ENCODE measurements around the gene ITIH1.
A peak's percentile ranks its signal among the peaks of the same experiment; 100 is the strongest.
"Not testable (repeated sequence)": the region's sequence is repeated elsewhere in the genome, so short reads cannot be mapped to it uniquely, and the experiment has no call there.

ITIH1 gene, protein sequence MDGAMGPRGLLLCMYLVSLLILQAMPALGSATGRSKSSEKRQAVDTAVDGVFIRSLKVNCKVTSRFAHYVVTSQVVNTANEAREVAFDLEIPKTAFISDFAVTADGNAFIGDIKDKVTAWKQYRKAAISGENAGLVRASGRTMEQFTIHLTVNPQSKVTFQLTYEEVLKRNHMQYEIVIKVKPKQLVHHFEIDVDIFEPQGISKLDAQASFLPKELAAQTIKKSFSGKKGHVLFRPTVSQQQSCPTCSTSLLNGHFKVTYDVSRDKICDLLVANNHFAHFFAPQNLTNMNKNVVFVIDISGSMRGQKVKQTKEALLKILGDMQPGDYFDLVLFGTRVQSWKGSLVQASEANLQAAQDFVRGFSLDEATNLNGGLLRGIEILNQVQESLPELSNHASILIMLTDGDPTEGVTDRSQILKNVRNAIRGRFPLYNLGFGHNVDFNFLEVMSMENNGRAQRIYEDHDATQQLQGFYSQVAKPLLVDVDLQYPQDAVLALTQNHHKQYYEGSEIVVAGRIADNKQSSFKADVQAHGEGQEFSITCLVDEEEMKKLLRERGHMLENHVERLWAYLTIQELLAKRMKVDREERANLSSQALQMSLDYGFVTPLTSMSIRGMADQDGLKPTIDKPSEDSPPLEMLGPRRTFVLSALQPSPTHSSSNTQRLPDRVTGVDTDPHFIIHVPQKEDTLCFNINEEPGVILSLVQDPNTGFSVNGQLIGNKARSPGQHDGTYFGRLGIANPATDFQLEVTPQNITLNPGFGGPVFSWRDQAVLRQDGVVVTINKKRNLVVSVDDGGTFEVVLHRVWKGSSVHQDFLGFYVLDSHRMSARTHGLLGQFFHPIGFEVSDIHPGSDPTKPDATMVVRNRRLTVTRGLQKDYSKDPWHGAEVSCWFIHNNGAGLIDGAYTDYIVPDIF

DNA sequence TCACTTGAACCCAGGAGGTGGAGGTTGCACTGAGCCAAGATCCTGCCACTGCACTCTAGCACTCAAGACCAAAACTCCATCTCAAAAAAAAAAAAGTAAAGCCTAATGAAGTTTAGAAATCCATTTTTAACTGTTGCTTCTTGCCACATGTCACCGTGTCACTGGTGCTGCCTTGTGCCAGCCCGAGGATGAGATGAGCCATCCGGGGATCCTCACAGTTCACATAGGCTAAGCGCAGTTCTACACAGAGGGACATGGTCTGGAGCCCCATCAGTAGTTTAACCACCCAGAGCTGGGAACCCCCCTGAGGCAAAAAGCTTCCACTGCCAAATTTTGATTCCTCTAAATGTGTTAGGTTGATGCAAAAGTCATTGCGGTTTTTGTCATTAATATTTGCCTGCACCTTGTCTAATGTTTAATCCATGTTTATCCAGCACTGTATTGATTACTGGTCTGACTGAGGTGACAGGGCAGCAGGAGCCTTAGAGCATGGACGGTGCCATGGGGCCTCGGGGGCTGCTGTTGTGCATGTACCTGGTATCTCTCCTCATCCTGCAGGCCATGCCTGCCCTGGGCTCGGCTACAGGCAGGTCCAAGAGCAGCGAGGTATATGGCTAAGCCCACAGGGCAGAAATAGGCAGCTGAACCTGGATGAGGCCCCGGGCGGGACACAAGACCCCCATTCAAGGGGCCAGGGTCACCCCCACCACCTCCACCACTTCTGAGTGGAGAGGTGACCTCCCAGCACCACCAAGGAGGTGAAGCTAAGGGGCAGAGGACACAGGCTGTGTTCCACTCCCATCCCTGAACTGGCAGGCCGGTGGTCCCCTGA, at the start of gene ITIH1:
Gene ITIH1, plus strand, starts transcription at position 473 of the 832 bp plus-strand sequence. Its CDS starts 17 bp downstream, at position 490.
- no peak for DNase-seq (ENCODE audit: low spot score)

DNA sequence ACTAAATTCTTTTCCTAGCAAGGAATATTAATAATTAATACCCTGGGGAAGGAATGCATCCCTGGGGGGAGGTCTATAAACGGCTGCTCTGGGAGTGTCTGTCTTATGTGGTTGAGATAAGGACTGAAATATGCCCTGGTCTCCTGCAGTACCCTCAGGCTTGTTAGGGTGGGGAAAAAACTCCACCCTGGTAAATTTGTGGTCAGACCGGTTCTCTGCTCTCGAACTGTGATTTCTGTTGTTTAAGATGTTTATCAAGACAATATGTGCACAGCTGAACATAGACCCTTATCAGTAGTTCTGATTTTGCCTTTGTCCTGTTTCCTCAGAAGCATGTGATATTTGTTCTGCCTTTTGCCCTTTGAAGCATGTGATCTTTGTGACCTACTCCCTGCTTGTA, 48.6 kb upstream of the ITIH1 start:
- not testable (repeated sequence) for DNase-seq (ENCODE audit: low spot score)

DNA sequence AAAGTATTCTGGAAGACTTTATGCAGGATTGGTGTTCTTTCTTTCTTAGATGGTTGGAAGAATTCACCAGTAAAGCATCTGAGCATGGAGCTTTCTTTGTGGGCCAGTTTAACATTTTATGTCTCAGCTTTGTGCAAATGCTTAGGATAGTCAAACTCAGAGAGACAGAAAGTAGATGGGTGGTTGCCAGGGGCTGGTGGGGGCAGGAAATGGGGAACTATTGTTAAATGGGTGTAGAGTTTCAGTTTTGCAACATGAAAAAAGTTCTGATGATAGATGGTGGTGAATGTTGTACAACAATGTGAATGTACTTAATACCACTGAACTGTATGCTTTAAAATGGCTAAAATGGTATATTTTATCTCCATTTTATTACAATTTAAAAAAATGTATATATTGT, 46.7 kb upstream of the ITIH1 start:
- no peak for DNase-seq (ENCODE audit: low spot score)

DNA sequence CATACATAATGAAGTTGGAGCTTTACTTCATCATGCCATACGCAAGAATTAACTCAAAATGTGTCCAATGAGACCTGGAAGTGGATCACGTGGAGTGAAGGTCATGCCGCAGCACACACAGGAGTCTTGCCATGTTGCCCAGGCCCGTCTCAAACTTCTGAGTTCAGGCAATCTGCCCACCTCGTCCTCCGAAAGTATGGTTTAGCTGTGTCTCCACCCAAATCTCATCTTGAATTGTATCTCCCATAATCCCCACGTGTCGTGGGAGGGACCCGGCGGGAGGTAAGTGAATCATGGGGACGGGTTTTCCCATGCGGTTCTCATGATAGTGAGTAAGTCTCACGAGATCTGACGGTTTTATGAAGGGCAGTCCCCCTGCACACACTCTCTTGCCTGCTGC, 45.8 kb upstream of the ITIH1 start:
- no peak for DNase-seq (ENCODE audit: low spot score)

DNA sequence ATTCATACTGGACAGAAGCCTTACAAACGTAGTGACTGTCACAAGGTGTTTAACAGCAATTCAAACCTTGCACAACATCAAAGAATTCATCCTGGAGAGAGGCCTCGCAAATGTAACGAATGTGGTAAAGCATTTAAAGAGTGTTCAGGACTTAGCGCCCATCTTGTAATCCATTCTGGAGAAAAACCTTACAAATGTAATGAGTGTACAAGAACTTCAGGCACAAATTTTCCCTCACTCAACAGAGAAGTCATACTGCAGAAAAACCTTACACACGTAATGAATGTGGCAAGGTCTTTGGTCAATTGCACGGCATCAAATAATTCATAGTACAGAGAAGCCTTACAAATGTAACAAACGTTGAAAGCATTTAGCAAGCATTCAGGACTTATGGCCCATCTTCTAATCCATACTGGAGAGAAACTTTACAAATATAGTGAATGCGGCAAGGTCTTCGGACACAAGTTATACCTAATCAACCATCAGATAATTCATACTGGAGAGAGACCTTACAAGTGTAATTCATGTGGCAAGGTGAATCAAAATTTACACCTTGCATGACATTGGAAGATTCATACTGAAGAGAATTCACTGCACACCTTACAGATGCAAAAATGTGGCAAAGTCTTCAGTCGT, 44.0 kb upstream of the ITIH1 start:
- DNase-seq (ENCODE audit: low spot score): no peak

DNA sequence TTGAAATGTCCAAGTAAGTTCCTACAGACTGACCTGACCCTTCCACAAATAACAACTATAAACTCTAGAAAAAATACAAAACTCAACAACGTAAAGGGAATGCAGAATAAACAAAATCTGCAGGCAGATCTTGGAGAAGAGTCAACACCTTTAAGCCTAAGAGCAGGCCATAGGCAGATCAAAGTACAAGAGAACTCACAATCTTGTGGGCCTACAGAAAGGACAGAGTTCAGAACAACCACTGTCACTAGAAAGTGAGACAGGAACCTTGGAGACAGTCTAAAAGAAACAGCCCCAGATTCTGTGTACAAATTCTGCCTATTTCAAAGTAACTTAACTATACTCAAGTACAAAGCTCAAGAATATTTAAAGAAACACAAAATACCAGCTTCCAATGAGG, 37.7 kb upstream of the ITIH1 start:
- no peak for DNase-seq (ENCODE audit: low spot score)

DNA sequence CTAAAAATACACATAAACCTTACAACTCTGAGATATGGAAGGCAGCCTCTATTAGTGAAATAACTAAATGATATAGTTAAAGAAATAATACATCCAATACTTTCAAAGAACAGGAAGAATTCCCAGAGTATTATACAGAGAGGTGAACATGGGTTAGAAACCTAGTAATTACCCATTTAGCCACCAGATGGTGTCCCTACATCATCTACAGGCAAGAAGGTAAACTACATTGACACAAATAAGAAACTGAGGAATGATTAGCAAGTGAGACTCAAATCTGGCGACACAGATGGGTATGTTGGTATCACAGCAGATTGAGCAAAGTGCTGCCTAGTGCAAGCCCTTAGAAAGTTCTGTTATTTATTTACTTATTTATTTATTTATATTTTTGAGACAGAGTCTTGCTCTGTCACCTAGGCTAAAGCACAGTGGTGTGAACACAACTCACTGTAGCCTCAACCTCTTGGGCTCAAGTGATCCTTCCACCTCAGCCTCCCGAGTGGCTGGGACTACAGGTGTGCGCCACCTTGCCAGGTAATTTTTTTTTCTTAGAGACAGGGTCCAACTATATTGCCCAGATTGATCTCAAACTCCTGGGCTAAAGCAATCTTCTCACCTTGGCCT, 34.9 kb upstream of the ITIH1 start:
- DNase-seq (ENCODE audit: low spot score): peak; percentile 32

DNA sequence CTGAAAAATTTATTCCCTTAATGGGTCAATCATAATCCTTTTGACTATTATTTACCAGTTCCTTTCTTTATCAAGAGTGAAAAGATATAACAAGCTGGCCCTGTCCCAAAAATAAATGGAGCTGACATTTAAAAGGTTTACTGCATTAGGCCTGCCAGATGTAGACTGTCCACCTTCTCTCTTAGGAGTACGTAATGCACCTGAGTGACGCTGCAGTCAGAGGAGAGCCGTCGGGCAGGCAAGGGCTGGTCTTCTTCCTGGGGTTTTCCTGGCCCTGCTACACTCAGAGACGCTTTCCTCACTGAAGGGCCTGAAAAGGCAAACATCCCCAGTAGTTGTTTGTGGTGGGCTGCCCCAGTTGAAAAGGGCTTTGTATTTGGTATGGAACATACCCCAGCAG, 34.2 kb upstream of the ITIH1 start:
- no peak for DNase-seq (ENCODE audit: low spot score)

DNA sequence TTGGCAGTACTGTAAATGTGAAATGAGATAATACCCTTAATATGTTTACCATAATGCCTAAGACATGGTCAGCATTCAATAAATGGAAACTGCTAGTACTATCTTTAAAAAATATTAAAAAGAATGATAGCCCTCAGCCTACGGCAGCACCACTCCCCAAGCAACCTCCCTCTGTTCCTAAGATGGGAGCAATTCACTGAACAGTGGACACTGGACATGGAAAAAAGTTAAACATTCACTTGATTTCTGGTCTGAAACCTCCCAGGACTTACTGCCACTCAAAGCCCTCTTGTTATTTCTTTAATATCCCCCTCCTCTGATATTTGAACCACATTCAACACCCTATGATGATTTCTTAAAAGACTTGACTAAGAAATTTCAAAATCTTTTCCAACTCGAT, 33.7 kb upstream of the ITIH1 start:
- DNase-seq (ENCODE audit: low spot score): no peak

DNA sequence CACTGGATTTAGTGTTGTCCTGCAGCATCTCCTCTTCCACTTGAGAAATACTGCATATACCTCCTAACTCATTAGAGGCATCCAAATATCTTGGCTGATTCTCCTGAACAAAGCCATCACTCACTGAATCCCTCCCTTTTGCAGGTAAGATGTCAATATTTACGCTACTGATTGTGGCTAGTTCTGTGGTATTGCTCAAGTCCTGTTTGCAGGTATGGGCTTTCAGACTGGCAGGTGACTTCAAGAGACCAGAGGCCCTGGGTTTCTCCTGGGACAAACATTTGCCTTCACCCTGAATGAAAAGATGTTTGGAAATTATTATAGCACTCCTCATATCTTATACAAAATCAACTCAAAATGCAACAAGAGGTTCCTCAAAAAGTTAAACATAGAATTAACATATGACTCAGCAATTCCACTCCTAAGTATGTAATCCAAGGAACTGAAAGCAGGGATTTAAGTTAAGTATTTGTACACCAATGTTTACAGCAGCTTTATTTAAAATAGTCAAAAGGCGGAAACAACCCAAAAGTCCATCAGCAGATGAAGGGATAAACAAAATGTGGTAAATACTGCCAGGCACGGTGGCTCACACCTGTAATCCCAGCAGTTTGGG, 25.2 kb upstream of the ITIH1 start:
- DNase-seq (ENCODE audit: low spot score): no peak

DNA sequence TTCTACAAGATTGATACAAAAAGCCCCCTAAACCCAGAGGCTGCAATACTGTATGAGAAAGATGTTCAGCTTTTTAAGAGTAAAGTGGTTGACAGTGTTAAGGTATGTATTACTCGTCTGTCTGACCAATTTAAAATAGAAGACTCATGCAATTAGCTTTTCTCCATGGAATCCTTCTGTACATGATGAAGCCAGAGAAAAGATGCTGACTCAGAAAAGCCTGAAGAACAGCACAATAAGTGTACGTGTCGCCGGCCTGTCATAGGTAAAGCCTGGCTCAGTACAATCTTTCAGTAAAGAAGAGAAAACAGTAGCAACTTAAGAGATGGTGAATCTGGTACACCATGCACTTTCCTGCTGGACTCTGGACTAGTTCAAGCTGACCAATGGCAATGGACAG, 23.0 kb upstream of the ITIH1 start:
- DNase-seq (ENCODE audit: low spot score): no peak

DNA sequence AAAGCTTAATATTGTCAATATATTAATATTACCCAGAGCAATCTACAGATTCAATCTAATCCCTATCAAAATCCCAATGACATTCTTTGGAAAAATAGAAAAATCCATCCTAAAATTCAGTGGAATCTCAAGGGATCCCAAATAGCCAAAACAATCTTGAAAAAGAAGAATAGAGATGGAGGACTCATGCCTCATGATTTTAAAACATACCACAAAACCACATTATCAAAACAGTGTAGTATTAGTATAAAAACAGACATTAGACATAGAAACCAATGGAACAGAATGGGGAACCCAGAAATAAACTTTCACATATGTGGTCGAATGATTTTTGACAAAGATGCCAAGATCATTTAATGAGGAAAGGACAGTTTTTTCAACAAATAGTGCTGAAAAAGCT, 21.3 kb upstream of the ITIH1 start:
- DNase-seq (ENCODE audit: low spot score): no peak

DNA sequence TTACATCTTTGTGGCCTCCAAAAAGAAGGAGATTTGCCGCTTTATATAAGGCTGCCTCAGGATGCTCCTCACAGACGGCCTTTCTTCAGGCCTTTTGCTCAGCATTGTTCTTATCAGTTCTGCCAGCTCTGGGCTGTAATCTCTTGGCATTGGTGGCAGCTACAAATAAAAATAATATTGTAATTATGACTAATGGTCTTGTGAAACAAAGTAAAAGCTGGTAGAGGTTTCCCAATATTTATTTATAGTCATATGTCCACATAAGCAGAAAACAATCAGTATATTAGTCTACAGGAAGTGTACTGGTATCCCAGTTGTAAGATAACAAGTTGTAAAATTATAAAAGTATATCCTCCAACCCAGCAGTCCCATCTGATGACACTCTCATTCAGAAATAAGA, 13.9 kb upstream of the ITIH1 start:
- no peak for DNase-seq (ENCODE audit: low spot score)

DNA sequence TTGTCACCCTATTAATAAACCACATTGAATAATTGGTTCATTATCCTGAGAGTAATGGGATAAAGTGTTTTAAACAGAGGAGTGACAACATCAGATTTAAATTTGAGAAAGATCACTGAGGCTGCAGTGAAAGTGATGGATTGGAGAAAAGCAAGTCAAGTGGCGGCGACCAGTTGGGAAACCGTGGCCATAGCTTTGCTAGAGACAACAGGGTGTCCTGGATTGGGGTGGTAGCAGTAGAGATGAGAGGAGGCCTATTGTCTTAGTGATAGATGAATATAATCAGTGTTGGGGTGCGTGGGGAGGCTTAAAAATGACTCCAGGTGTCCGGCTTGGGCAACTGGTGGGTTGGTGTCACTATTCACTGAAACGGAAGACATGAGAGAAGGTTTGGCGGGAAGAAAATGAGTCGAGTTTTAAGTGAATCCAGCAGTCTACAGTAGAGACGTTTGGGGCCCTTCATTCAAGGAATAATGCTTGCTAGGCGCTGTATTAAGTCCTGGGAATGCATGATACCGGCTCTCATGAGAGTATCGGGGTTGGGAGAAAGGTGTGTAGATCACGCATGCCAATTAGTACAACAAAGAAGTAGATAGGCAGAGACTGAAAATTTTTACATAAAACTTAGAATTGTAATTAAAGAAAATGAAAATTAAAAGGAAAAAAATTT, 7.5 kb upstream of the ITIH1 start:
- DNase-seq (ENCODE audit: low spot score): peak; percentile 15

DNA sequence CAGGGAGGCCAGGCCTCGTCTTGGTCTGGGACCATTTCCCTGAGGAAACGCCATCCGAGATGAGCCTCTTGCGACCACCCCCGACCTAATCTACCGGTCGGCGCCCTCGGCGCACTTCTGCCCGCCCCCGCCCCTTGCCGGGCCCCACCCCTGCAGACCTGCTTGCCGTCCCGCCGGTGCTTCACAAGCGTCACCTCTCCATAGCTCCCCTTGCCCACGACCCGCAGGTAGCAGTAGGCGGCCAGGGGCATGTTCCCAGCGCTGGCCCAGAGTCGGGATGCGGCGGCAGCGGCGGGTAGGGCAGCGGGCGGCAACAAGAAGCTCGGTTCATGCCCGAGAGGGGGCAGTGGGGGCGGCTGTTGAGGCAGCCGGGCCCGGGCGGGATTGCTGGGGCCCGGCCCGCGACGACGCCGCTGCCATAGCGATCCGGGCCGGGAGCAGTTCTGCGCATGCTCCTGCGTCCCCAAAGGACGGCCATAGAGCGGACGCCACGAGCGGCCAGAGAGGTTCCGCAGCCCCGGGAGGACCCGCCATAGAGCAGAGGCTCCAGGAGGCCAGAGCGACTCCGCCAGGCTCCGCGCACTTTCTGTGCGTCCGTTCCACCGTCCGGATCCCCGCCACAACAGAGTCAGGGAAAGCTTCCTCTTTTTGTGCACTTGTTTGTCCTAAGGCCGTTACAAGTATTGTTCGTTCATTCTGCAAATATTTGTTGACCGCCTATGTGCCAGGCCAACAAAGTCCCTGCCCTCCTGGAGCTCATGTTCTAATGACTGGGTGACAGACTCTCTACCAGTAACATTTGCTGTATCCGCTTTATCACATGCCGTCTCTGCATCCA, 6.7 kb upstream of the ITIH1 start, which contains the start of gene NEK4:
Gene NEK4, minus strand, starts transcription at position 445 of the 838 bp plus-strand sequence. Its CDS starts 194 bp downstream, at position 251.
- DNase-seq (ENCODE audit: low spot score): peak; percentile 92

DNA sequence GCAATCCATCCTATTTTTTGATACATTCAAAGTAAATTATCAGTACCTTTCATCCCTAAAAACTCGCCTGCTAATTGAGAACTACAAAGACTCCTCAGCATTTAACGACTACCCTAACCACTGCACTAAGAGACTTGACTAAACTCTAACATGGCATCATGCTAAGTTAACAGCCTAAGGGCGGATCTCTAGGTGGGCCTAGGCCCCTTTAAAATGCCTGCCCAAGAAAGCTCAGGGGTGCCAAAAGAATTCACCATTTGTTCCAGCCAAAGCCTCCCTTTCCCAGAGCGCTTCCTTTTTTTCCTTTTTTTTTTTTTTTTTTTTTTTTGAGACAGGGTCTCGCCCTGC, 6.1 kb upstream of the ITIH1 start:
- DNase-seq (ENCODE audit: low spot score): no peak

DNA sequence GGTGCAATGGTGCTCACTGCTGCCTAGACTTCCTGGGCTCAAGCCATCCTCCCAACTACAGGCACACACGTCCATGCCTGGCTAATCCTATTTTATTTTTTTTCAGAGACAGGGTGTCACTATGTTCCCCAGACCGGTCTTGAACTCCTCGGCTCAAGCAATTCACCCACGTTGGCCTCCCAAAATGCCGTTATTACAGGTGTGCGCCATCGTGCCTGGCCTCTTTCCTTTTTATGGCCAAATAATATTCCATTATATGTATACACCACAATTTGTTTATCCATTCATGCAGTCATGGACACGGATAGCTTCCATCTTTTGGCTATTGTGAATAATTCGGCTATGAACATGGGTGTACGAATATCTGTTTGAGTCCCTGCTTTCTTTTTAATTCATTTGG, 5.7 kb upstream of the ITIH1 start:
- DNase-seq (ENCODE audit: low spot score): no peak

DNA sequence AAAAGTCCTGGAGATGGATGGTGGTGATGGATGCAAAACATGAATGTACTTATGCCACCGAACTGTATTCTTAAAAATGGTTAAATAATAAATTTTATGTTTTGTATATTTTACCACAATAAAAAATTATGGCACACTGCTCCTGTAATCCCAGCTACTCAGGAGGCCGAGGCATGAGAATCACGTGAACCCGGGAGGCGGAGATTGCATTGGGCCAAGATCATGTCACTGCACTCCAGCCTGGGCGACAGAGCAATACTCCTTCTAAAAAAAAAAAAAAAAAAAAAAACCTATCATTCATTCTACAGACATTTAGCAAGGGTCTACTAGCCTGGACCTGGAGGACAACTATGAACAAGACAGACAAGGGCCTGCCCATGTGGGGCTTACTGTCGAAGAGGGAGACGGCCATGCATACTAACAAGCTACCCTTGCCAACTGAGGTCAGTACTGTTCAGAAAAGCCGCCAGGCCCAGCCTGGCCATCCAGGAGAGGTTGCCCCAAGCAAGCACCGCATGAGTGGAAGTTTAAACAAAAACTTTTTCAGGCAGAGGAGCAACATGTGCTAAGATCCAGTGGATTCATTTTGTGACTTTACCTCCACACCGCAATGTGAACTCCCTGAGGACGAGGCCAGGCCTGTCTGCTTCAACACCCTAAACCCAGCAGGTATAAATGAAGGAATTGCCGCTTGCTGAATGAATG, 3.9 kb upstream of the ITIH1 start:
- DNase-seq (ENCODE audit: low spot score): no peak
